HG03103 (cell line): Measurements from ENCODE around the gene DUSP15.

Source experiments
- ATAC-seq: cut with Tn5 transposase; IDR thresholded peaks from one replicate; pipeline ENCODE4 v1.9.1; 2021; ENCODE audit warnings: low read depth; ENCODE audit not compliant: unreplicated experiment

Gene DUSP15

DNA sequence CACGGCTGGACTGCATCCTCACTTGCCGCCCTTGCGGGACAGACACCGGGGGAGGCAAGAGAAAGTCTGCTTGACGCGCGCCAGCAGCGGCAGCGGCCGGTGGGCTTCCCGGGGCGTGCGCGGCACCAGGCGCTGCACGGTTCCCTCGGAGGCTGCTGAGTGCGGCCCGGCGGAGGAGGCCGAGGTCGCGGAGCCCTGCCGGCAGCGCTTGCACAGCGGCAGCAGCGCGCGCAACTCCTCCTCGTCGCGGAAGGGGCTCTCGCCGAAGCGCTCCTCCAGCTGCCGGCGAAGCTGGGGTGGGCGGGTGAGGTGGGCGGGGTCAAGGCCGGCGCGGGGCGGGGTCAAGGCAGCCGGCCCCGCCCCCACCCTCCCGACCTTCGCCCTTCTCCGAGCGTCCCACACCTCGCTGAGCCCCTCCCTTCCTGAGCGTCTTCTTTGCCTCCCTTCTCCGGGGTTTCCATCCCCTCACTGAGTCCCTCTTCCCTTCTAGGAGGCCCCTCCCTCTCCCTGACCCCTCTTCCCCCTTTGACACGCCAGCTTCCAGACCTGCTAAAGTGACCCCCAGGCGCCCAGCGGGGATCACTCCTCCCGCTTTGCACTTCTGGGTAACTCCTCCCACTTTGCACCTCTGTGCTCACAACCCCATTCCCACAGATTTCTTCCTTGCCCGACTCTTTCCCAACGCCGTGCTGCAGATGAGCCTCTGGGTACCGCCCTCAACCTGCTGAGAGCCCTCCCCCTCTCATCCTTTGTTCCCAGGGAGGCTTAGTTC lies 8.8 kb downstream of the DUSP15 start:
- peak; percentile 61 for ATAC-seq

DNA sequence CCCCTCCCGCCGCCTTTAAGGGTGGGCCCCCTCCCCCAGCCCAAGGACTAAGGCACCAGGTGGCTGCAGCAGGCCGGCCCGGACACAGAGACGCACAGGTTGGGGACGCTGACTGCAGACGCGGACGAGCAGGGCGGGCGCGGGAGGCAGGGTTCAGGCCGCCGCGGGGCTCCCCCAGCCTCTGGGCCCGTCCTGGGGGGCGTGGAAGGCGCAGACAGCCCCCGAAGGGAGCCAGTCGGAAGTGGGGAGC lies 9.3 kb downstream of the DUSP15 start:
- peak; percentile 14 for ATAC-seq

DNA sequence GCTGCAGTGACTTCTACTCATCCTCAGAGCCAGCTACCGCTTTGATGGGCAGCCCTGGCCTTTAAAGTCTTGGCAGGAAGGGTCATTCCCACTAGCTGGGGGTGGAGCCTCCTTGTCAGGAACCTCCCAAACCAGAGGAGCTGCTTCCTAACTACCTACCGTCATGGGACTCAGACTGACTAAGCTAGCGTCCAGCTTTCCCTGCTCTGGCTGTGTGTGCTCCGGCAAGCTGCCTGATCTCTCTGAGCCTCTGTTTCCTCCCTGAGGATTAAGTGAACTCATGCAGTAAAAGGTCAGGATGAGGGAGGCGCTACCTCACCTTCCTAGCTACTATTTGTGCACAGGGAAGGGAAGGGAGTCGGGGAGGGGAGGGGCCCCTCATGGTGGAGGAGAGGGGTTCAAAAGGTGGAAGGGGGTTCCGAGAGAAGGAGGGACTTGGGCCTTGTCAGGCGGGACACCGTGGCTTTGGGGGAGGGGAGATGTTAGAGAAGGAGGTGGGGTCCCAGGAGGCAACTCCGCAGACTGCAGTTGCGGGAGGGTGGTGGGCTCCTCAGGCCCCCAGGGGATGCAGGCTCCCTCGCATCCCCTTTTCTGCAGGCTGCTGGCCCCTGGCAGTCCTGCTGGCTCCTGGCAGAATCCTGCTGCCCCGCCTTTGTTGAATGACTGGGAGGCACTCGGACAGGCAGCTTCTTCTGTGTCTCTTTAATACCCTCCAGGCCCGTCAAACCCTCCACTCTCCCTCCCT lies 9.8 kb downstream of the DUSP15 start:
- ATAC-seq, result no peak

DNA sequence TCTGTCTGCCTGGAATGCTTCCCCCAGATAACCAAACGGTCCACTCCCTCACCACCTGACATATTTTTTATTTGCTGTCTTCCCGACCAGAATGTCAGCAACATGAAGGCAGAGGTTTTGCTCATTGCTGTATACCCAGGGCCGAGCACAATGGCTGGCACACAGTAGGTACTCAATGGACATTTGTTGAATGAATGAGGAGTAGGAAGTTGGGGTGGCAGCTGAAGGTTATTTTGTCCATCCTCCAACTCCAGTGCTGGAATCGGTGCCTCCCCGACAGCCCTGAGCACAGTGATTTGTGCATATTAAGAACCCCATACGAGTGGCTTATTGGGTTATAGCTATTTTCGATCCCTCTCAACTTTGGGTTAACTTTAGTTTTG lies 10.3 kb downstream of the DUSP15 start:
- no peak for ATAC-seq

DNA sequence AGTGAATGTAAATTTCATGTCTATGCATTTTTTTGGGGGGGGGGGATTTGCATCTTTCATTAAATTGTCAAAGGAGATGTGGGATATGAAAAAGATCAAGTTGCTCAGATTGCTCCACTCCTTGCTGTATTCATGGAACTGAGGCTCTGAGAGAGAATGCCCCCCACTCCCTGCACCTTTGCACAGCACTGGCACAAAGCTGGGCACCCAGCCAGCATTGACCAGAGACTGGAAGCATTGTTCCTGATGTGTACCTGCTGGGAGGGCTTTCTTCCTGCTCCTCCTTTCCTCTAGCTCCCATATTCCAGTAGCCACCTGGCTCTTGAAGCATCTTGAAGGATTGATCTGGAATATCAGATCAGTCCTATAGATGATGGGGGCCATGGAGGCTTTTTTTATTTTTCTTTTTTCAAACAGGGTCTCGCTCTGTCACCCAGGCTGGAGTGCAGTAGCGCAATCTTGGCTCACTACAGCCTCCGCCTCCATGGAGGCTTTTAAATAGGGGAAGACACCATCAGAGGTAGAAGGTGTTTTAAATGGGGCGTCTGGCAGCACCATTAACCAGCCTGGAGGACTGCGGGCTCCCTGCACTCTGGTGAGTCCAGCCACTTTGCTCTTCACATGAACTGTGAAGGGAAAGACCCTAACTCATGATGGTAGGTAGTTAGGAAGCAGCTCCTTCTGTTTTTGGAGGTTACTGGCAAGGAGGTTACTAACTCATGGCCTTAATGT lies 10.9 kb downstream of the DUSP15 start:
- ATAC-seq, result no peak

DNA sequence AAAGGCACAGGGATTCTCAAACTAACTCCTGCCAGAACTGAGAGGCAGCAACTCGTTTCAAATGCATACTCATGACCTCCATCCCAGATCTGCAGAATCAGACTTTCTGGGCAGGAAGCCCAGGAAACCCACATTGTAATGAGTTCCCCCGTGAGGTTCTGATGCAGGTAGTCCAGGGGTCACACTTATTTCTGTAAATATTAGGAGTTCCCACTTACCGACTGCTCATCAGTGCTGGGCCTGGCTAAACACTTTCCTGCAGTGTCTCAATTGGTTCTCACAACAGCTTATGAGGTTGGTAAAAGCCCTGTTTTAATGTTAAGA lies 11.6 kb downstream of the DUSP15 start:
- no peak for ATAC-seq

DNA sequence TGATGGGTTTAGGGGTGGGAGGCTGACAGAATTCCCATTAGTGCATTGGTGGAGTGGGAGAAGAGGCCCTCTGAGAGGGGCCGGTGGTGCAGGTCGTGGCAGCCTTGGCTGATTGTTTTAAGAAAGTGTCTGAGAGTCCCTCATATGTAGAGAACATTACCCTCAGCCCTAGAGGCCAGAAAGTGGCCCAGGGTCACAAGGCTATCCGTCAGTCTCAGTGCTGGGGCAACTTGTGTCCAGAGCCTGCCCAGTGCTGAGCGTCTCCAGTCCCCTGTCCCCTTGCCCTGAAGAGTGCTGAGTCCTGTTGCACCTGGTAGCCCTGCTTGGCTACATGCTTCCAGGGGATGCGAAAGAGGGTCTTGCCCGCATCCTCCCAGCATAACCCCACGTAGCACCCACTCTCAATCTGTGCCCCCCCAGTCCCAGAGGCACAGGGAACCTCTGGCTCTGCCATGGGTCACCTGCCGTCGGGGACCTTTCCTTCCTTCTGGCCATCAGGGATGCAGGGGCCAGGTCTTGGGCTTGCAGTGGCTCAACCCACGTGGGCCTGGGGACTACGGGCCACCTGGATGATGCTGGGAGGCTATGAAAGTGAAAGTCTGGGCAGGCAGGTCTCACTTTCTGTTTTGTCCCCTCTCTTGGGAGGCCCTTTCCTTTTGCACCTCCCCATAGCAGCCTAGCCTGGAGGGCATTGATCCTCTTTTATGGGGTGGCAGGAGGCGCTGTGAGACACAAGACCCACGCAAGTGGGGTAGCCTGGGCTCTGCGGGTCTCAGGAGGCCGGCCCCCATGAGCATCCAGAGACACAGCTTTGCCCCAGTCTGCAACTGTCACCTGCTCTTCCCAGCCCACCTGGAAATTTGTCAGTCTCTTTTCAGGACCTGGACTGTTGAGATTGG lies 12.2 kb downstream of the DUSP15 start:
- no peak for ATAC-seq

DNA sequence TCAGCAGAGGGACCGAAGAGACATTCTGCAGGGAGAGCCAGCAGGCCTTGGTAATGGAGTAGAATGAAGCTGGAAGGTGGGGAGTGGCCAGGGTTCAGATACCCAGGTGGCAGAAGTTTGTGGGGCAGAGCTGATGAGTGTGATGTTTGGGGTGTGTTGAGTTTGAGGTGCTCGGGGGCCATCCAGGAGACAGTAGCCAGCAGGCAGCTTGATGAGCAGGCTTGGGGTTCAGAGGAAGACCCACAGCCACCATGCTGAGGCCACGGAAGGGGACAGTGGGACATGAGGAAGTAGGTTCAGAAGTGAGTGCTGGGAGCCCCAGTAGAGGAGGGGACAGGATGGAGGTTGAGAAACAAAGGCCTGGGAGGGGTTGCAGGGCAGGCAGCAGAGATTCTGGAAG lies 13.8 kb downstream of the DUSP15 start:
- no peak for ATAC-seq

DNA sequence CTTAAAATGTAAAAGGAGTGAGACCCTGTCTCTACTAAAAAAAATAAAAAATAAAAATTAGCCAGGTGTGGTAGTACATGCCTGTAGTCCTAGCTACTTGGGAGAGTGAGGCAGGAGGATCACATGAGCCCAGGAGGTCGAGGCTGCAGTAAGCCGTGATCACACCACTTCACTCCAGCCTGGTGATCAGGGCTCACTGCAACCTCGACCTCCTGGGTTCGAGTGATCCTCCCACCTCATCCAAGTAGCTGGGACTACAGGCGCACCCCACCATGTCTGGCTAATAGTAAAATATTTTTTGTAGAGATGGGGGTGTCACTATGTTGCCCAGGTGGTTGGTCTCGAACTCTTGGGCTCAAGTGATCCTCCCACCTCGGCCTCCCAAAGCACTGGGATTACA lies 16.8 kb downstream of the DUSP15 start:
- no peak for ATAC-seq

DNA sequence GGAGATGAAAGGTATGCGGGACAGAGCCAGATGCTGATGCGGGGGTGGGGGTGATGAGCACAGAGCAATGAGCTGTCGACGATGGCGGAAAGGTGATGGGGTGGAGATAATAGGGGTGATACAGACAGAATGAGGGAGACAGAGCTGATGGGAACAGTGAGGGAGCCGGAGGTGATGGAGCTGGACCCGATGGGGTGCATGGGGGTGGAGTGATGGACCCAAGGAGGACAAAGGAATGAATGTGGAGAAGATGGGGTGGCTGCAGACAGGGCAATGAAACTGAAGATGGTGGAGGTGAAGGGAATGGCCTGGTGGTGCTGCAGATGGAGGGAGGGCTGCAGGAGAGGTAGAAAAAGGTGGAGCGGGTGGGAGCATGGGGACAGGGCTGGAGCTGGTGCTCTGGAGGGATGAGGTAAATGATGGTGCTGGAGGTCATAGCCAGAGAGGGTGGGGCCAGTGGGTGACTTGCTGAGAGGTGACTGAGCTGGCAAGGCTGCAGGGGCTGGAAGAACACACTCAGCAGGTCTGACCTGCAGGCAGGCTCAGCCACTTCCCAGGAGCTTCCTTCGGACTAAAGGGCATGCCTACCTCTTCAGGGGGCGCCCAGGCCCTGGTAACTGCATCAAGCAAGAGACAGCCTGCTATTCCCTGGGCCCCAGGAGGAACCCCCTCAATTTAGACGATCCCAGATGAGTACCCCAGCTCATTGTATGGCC lies 18.9 kb downstream of the DUSP15 start:
- ATAC-seq, result no peak

DNA sequence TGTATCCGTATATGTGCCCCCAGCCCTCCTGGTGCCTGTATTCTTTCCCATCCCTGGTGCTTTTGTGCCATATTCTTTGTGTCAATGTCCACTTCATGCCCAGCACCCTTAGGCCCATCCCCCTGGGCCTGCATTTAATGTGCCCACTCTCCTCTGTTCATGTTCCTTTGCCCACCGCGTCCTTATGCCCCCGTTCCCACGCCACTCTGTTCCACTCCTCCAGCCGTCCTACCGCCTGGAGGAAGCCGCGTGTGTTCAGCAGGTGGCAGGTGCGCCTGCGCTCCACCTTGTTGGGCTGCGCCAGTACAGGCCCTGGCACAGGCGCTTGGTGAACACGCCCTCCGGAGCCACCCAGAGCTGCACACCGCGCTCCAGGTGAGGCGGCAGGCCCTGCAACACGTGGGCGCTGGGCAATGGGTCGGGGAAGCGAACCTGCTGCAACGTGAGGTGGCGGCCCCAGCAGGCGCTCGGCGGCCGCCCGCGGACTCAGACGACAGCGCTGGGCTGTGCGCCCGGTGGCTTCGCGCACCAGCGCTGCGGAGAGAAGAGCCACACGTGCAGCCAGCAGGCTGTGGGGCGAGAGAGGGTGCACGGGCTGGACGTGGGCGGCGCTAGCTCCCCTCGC lies 20.9 kb downstream of the DUSP15 start:
- no peak for ATAC-seq

DNA sequence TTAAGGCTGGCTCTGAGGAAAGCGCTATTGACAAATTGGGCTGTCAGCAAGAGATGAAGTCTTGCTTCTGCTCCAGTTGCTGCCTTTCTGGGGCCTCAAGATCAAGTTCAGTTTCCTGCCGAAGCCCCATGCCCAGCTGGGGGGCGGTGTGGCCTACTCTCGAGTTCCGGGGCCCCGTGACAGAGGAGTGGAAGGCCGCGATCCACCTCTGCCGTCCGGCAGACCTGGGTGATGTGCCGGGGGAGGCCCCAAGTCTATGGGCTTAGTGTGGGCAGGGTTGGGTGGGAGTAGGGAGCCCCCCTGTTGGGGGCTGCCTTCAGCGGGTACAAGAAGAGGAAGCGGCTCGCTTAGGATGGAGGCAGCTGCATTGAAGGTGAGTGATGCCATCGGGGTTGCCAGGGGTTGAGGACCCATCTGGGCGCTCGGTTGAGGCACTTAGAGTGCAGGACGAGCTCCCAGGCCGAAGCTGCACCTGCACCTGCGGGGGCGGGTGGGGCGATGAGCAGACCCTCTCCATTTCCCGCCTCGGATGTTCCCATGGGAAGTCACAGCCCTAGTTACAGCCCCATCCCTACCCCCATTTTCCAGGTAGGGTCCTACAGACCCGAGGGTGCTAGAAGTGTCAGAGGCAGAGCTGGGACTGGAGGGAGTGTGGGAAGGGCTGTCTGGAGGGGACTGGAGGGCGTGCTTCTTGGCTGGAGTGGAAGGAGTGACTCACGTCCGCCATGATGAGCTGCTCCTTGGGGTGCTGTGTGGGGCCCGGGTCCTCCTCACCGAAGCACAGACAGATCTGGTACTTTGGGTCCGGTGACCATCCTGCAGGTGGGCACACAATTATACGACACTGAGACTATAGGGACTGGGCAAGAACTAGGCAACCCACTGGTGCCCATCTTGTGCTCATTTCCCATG lies 22.0 kb downstream of the DUSP15 start:
- no peak for ATAC-seq

DNA sequence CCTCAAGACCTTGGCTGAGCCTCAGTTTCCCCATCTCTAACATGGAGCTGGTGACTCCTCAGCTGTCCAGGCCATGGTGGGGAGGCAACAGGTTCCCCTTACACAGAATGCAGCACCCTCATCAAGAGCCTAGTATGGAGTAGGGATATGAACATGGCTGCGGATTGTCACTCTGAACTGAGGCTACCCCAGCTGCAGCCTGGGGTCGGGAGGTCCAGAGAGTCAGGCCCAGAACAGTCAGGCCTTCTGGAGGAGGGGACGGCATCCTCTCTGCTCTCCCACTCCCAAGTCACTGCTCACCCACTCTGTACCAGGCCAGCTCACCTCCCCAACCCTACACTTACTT lies 23.6 kb downstream of the DUSP15 start:
- no peak for ATAC-seq

DNA sequence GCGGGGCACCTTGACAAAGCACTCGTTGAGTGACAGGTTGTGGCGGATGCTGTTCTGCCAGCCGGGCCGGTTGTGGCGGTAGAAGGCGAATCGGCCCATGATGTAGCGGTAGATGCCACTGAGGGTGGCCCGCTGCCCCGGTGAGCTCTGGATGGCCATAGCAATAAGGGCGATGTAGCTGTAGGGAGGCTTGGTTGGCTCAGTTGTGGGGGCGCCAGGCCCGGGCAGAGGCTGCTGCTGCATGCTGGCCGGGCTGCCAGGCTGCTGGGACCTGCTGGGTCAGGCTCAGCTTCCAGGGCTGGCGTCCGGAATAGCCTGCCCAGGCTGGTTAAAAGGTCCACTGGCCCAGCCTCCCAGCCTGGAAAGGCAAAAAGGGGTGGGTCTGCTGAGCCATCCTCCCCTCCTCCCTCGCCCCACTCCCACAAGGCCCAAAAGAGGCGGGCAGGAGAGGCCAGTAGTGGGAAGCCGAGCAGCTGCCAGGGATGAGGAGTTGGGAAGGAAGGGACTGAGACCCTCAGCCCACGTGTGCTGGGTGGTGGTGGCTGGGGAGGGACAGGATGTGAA lies 24.9 kb downstream of the DUSP15 start, which contains the start of gene FOXS1:
Gene FOXS1 (minus strand): TSS at position 305 of the 564 bp plus-strand sequence. CDS start 62 bp downstream, at position 243.
- no peak for ATAC-seq

DNA sequence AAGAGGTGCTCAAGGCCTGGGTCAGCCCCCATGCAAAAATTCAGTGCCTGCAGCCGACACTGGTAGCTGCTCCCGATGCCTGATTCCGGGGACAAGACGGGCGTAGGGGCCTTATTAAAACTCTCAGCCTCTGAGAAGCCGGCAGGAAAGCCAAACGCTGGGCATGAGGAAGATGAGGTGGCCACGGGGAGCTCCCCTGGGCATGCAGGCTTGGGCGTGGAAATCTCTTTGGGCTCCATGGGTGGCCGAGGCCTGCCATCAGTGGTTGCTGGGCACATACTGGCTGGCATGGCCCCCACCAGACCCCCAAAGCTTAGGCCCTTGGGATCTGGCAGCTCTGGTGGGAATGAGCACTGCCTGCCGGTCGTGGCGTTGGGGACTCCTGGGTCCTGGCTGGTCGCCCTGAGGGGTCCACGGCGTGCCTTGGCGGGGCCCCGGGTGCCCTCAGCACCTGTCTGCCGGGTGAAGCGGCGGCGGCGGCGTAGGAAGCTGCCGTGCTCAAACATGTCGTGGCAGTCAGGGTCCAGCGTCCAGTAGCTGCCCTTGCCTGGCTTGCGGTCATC lies 25.5 kb downstream of the DUSP15 start:
- no peak for ATAC-seq

DNA sequence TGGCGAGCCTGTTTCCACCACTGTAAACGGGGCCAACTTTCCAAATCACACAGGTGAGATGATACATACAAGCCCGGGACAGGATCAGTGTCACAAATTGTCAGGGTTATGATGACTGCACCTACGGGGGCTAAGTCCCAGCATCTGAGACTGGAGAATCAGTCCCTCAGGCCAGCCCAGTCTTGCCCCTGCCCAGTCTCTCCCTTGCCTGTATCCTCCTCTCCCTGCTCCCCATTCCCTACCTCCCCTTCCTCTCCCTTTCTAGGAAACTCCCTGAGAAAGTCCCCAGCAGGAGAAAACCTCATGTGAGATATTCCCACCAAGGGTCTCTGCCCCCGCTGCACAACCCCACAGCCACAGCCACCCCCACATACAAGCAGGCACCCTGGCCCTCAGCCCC lies 26.4 kb downstream of the DUSP15 start:
- no peak for ATAC-seq

DNA sequence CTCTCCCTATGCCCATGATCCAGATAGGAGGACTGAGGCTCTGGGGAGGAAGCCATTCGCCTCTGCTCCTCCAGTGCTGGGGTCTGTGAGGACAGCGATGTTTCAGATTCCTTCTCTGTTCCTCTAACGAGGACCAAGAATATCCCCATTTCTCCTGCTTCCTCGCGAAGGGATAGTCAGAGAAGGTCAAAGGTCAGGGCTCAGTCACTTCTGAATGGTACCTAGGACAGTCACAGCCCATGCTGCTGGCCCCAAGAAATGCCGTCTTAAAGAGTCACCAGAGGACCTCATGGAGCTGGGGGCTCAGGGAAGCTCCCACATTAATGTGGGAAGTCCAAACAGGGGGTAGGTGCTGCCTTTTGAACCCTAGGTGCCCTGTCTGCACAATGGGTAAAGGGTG lies 27.0 kb downstream of the DUSP15 start:
- ATAC-seq, result no peak

DNA sequence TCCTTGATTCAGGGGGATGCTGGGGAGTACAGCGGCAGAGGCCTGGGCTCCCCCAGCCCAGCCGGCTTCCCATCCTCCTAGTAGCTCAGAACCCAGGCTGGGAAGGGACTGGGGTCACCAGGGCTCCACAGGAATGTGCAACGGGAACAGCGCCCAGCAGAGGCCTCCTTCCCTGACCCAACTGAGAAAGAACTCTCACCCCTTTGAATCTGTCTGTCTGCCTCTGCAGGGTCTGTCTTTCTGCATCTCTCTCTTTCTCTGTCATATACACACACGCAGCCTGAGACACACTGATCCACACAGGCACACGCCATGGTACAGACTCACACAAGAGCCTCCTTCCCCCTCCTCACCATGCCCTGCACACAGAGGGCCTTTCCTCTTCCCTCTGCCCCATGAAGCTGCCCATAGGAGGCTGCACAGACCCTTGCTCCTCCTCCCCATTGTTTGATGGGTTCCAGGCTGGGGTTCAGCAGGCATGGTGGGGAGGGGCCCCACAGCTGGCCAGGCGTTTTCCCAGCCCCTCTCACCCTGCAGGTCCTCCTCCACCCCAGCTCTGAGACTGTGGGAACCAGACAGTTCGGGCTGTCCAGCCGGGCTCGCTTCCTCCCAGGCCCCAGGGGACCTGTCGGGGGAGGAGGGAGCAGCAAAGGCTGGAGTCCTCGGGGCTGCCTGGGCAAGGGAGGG lies 27.7 kb downstream of the DUSP15 start:
- ATAC-seq, result no peak
